HEK293 (cell line): Measurements from ENCODE around the gene C1orf198.

Source experiments
- CTCF ChIA-PET: fragments of 350-600 bp; formaldehyde crosslinking; extraction: SDS; loops from one replicate; lab custom pipeline; 2021; ENCODE audit warnings: antibody characterized with exemption; lab: Yijun Ruan, JAX
- POLR2A ChIA-PET: fragments of 300-600 bp; formaldehyde crosslinking; extraction: SDS; loops from one replicate; lab custom pipeline; 2020; ENCODE audit warnings: antibody characterized with exemption, inconsistent platforms; lab: Yijun Ruan, JAX
- H3K27ac ChIP-seq: fragments of 200-500 bp; sonication (Bioruptor generic); 2 replicates; pipeline ENCODE4 v1.5.1; 2014; ENCODE audit warnings: low read depth, low read length, control low read depth, inconsistent platforms; ENCODE audit errors: extremely low read depth
- H3K36me3 ChIP-seq, 2 experiments: fragments of 200-500 bp in 1 of 2; sonication (Bioruptor generic) in 1 of 2; 1 replicate in 1 of 2; 2 replicates in 1 of 2; pipeline ENCODE4 v1.5.1; 2014 to 2017; ENCODE audit warnings: inconsistent platforms in 2 of 2, low read length in 2 of 2; ENCODE audit not compliant: control insufficient read depth in 2 of 2, insufficient read depth in 1 of 2
- H3K4me1 ChIP-seq: fragments of 200-500 bp; sonication (Bioruptor generic); 2 replicates; pipeline ENCODE4 v1.5.1; 2014; ENCODE audit warnings: mild to moderate bottlenecking, low read length, inconsistent platforms; ENCODE audit not compliant: control insufficient read depth, insufficient read depth
- H3K4me3 ChIP-seq: 2 replicates; pipeline ENCODE4 v1.5.1; 2011; ENCODE audit warnings: low read depth, mild to moderate bottlenecking, control low read depth, low read length, moderate library complexity
- H3K9me3 ChIP-seq: fragments of 200-500 bp; sonication (Bioruptor generic); 2 replicates; pipeline ENCODE4 v1.5.1; 2014; ENCODE audit warnings: low read depth, low read length, inconsistent platforms; ENCODE audit not compliant: control insufficient read depth, insufficient read depth
- IKZF3 ChIP-seq: fragments of 450-650 bp; IDR thresholded peaks from 2 replicates; pipeline ENCODE4 v1.5.0; 2018; ENCODE audit warnings: missing biosample characterization, mild to moderate bottlenecking, missing genetic modification characterization, moderate library complexity
- RBAK ChIP-seq: fragments of 450-650 bp; formaldehyde crosslinking; IDR thresholded peaks from 2 replicates; pipeline ENCODE4 v1.5.1; 2016; ENCODE audit warnings: missing biosample characterization, missing genetic modification characterization
- REPIN1 ChIP-seq: fragments of 450-650 bp; formaldehyde crosslinking; IDR thresholded peaks from 2 replicates; pipeline ENCODE4 v1.5.1; 2017; ENCODE audit warnings: missing biosample characterization, missing genetic modification characterization, low read depth
- WT1 ChIP-seq: fragments of 450-650 bp; formaldehyde crosslinking; IDR thresholded peaks from 2 replicates; pipeline ENCODE4 v1.5.1; 2016; ENCODE audit warnings: missing biosample characterization, missing genetic modification characterization
- ZFP41 ChIP-seq: fragments of 450-650 bp; formaldehyde crosslinking; IDR thresholded peaks from 2 replicates; pipeline ENCODE4 v1.5.1; 2016; ENCODE audit warnings: missing biosample characterization, missing genetic modification characterization, borderline replicate concordance
- ZNF10 ChIP-seq: fragments of 450-650 bp; formaldehyde crosslinking; IDR thresholded peaks from 2 replicates; pipeline ENCODE4 v1.5.1; 2017; ENCODE audit warnings: missing biosample characterization, missing genetic modification characterization
- ZNF146 ChIP-seq: fragments of 450-650 bp; formaldehyde crosslinking; IDR thresholded peaks from 2 replicates; pipeline ENCODE4 v1.5.1; 2016; ENCODE audit warnings: missing biosample characterization, missing genetic modification characterization
- ZNF211 ChIP-seq: fragments of 450-650 bp; formaldehyde crosslinking; IDR thresholded peaks from 2 replicates; pipeline ENCODE4 v1.5.1; 2016; ENCODE audit warnings: low read depth, missing biosample characterization, missing genetic modification characterization
- ZNF214 ChIP-seq: fragments of 450-650 bp; formaldehyde crosslinking; IDR thresholded peaks from 2 replicates; pipeline ENCODE4 v1.5.1; 2017; ENCODE audit warnings: missing biosample characterization, mild to moderate bottlenecking, missing genetic modification characterization, borderline replicate concordance
- ZNF292 ChIP-seq: fragments of 450-650 bp; formaldehyde crosslinking; IDR thresholded peaks from 2 replicates; pipeline ENCODE4 v1.5.1; 2016; ENCODE audit warnings: low read depth, missing biosample characterization, missing genetic modification characterization, borderline replicate concordance
- ZNF521 ChIP-seq: fragments of 450-650 bp; formaldehyde crosslinking; IDR thresholded peaks from 2 replicates; pipeline ENCODE4 v1.5.1; 2017; ENCODE audit warnings: missing biosample characterization, mild to moderate bottlenecking, missing genetic modification characterization
- ZNF530 ChIP-seq: fragments of 450-650 bp; formaldehyde crosslinking; IDR thresholded peaks from 2 replicates; pipeline ENCODE4 v1.5.1; 2016; ENCODE audit warnings: low read depth, missing biosample characterization, missing genetic modification characterization
- ZNF596 ChIP-seq: fragments of 450-650 bp; IDR thresholded peaks from 2 replicates; pipeline ENCODE4 v1.5.0; 2018; ENCODE audit warnings: missing biosample characterization, mild to moderate bottlenecking, missing genetic modification characterization, moderate library complexity
- ZNF658 ChIP-seq: fragments of 450-650 bp; formaldehyde crosslinking; IDR thresholded peaks from 2 replicates; pipeline ENCODE4; 2016; ENCODE audit warnings: missing biosample characterization, missing genetic modification characterization
- ZNF768 ChIP-seq: fragments of 450-650 bp; formaldehyde crosslinking; IDR thresholded peaks from 2 replicates; pipeline ENCODE4 v1.5.1; 2018; ENCODE audit warnings: missing biosample characterization, mild to moderate bottlenecking, missing genetic modification characterization
- TF ChIP-seq, protein P1 (sequence below): fragments of 450-650 bp; formaldehyde crosslinking; IDR thresholded peaks from 2 replicates; pipeline ENCODE4 v1.5.1; 2016; ENCODE audit warnings: missing biosample characterization, missing genetic modification characterization, borderline replicate concordance
- TF ChIP-seq, protein P2 (sequence below): fragments of 450-650 bp; formaldehyde crosslinking; conservative IDR thresholded peaks from 2 replicates; pipeline ENCODE4 v1.5.1; 2016; ENCODE audit warnings: low read depth, missing biosample characterization, missing genetic modification characterization
- TF ChIP-seq, protein P3 (sequence below): fragments of 450-650 bp; formaldehyde crosslinking; IDR thresholded peaks from 2 replicates; pipeline ENCODE4 v1.5.1; 2016; ENCODE audit warnings: missing biosample characterization, missing genetic modification characterization
- TF ChIP-seq, protein P4 (sequence below): fragments of 450-650 bp; formaldehyde crosslinking; IDR thresholded peaks from 2 replicates; pipeline ENCODE4; 2016; ENCODE audit warnings: missing biosample characterization, missing genetic modification characterization
- TF ChIP-seq, protein P5 (sequence below): fragments of 450-650 bp; formaldehyde crosslinking; IDR thresholded peaks from 2 replicates; pipeline ENCODE4 v1.5.1; 2016; ENCODE audit warnings: missing biosample characterization, missing genetic modification characterization

The C1orf198 gene

DNA sequence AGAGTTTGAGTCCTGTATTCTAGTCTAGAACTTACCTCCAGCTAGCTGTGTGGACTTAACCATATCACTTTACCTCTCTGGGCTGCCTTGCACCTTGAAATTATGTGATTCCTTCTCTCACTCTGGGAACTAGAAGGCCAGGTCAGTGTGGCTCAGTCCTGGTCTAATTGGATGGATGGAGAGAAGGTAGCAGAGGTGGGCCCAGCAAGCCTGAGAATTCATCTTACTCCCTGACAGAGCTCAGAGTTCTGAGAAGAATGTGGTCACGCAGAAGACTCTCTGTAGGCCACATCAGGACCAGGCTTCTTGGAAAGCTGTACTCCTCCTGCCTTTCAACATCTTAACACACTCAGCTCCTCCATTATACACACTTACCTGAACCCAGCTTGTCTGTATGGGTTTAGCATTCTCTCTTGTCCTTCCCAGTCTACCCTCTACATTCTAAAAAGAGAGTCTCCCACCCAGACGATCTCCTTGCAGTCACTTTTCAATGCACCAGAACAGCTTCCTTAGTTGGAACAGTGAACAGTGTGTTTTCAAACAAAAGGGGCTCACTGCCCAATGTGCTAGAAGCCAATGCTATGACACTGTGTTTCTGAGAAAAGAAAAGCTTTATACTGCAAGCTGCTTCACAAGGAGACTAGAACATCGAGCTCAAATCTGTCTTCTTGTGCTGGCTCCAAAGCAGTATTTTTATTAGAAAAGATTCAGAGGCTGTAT is 60.6 kb downstream of the C1orf198 start:
- TF ChIP-seq ZNF10 (tag by site-specific recombination): no peak
- H3K27ac ChIP-seq: no peak overlapping the region
- CTCF ChIA-PET: interaction anchor here (0.7 to 2.7 kb wide), 5 partner anchors 10 to 171 kb away, joined by 3 to 19 read pairs (median 3); partner anchors contain the start of gene TTC13
- no peaks in the 10 kb centered on the region for H3K36me3 ChIP-seq
- no peaks in the 10 kb centered on the region for H3K9me3 ChIP-seq
- POLR2A ChIA-PET: no interaction called here
- H3K4me1 ChIP-seq: no peaks in the 10 kb centered on the region
- no peak overlapping the region for H3K4me3 ChIP-seq

DNA sequence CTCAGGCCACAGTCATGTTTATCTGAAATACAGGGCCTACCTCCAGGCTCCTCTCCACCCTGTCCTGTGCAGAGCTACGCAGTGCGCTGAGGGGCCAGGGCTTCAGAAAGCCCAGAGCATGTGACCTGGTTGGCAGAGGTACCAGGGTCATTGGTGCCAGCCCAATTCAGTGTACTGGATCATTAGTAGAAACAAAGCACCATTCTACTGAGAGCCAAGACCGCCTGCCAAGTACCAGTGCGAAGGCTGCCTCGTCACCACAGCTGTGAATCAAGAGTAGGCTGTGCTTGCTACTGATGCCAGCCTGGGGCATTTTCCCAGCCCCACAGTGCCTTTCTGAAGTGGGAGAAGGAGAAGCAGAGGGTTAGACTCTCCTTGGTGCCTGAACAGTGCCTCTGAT is 61.3 kb downstream of the C1orf198 start:
- H3K4me1 ChIP-seq: no peaks in the 10 kb centered on the region
- no peak overlapping the region for H3K27ac ChIP-seq
- ChIA-PET POLR2A (no interaction called here), CTCF (interaction anchor here (1.1 to 2.7 kb wide), 4 partner anchors 9 to 172 kb away, joined by 3 to 19 read pairs (median 3); partner anchors contain the start of gene TTC13)
- no peak overlapping the region for H3K4me3 ChIP-seq
- TF ChIP-seq, protein P1, sequence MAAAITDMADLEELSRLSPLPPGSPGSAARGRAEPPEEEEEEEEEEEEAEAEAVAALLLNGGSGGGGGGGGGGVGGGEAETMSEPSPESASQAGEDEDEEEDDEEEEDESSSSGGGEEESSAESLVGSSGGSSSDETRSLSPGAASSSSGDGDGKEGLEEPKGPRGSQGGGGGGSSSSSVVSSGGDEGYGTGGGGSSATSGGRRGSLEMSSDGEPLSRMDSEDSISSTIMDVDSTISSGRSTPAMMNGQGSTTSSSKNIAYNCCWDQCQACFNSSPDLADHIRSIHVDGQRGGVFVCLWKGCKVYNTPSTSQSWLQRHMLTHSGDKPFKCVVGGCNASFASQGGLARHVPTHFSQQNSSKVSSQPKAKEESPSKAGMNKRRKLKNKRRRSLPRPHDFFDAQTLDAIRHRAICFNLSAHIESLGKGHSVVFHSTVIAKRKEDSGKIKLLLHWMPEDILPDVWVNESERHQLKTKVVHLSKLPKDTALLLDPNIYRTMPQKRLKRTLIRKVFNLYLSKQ (tag by site-specific recombination): no peak
- TF ChIP-seq ZNF521 (no peak), ZNF214 (tag by site-specific recombination) (no peak), ZFP41 (tag by site-specific recombination) (no peak), ZNF658 (tag by site-specific recombination) (no peak), REPIN1 (tag by site-specific recombination) (no peak), IKZF3 (tag by site-specific recombination) (no peak)
- TF ChIP-seq, protein P2, sequence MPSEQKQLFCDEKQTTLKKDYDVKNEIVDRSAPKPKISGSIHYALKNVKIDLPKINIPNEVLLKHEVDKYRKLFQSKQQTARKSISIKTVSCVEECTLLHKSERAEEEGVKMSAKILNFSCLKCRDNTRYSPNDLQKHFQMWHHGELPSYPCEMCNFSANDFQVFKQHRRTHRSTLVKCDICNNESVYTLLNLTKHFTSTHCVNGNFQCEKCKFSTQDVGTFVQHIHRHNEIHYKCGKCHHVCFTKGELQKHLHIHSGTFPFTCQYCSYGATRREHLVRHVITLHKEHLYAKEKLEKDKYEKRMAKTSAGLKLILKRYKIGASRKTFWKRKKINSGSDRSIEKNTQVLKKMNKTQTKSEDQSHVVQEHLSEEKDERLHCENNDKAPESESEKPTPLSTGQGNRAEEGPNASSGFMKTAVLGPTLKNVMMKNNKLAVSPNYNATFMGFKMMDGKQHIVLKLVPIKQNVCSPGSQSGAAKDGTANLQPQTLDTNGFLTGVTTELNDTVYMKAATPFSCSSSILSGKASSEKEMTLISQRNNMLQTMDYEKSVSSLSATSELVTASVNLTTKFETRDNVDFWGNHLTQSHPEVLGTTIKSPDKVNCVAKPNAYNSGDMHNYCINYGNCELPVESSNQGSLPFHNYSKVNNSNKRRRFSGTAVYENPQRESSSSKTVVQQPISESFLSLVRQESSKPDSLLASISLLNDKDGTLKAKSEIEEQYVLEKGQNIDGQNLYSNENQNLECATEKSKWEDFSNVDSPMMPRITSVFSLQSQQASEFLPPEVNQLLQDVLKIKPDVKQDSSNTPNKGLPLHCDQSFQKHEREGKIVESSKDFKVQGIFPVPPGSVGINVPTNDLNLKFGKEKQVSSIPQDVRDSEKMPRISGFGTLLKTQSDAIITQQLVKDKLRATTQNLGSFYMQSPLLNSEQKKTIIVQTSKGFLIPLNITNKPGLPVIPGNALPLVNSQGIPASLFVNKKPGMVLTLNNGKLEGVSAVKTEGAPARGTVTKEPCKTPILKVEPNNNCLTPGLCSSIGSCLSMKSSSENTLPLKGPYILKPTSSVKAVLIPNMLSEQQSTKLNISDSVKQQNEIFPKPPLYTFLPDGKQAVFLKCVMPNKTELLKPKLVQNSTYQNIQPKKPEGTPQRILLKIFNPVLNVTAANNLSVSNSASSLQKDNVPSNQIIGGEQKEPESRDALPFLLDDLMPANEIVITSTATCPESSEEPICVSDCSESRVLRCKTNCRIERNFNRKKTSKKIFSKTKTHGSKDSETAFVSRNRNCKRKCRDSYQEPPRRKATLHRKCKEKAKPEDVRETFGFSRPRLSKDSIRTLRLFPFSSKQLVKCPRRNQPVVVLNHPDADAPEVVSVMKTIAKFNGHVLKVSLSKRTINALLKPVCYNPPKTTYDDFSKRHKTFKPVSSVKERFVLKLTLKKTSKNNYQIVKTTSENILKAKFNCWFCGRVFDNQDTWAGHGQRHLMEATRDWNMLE (tag by site-specific recombination): no peak
- TF ChIP-seq, protein P3, sequence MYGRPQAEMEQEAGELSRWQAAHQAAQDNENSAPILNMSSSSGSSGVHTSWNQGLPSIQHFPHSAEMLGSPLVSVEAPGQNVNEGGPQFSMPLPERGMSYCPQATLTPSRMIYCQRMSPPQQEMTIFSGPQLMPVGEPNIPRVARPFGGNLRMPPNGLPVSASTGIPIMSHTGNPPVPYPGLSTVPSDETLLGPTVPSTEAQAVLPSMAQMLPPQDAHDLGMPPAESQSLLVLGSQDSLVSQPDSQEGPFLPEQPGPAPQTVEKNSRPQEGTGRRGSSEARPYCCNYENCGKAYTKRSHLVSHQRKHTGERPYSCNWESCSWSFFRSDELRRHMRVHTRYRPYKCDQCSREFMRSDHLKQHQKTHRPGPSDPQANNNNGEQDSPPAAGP (tag by site-specific recombination): no peak
- TF ChIP-seq, all 188 proteins: peak for 0
- Histone ChIP-seq H3K36me3 (no peaks in the 10 kb centered on the region), H3K9me3 (no peaks in the 10 kb centered on the region)

DNA sequence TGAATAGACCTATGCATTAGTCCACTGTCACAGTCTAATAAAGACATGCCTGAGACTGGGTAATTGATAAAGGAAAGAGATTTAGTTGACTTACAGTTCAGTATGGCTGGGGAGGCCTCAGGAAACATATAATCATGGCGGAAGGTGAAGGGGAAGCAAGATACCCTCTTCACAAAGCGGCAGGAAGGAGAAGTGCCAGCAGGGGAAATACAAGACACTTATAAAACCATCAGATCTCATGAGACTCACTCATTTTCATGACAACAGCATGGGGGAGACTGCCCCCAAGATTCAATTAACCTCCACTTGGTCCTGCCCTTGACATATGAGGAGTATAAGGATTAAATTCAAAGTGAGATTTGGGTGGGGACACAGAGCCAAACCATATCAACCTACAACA is 61.8 kb downstream of the C1orf198 start:
- ChIA-PET CTCF (interaction anchor here (1.1 to 2.7 kb wide), 2 partner anchors 9 to 22 kb away, joined by 3 to 19 read pairs; no protein-coding TSS in a partner anchor), POLR2A (no interaction called here)
- TF ChIP-seq ZNF292 (no peak), ZNF596 (tag by site-specific recombination) (no peak), ZNF768 (no peak), RBAK (tag by site-specific recombination) (no peak), ZNF146 (no peak), ZNF211 (tag by site-specific recombination) (no peak), WT1 (tag by site-specific recombination) (no peak), ZNF530 (tag by site-specific recombination) (no peak)
- TF ChIP-seq, protein P4, sequence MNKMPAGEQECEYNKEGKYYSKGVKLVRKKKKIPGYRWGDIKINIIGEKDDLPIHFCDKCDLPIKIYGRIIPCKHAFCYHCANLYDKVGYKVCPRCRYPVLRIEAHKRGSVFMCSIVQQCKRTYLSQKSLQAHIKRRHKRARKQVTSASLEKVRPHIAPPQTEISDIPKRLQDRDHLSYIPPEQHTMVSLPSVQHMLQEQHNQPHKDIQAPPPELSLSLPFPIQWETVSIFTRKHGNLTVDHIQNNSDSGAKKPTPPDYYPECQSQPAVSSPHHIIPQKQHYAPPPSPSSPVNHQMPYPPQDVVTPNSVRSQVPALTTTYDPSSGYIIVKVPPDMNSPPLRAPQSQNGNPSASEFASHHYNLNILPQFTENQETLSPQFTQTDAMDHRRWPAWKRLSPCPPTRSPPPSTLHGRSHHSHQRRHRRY (tag by site-specific recombination): no peak
- TF ChIP-seq, protein P5, sequence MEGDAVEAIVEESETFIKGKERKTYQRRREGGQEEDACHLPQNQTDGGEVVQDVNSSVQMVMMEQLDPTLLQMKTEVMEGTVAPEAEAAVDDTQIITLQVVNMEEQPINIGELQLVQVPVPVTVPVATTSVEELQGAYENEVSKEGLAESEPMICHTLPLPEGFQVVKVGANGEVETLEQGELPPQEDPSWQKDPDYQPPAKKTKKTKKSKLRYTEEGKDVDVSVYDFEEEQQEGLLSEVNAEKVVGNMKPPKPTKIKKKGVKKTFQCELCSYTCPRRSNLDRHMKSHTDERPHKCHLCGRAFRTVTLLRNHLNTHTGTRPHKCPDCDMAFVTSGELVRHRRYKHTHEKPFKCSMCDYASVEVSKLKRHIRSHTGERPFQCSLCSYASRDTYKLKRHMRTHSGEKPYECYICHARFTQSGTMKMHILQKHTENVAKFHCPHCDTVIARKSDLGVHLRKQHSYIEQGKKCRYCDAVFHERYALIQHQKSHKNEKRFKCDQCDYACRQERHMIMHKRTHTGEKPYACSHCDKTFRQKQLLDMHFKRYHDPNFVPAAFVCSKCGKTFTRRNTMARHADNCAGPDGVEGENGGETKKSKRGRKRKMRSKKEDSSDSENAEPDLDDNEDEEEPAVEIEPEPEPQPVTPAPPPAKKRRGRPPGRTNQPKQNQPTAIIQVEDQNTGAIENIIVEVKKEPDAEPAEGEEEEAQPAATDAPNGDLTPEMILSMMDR (tag by site-specific recombination): no peak

More for the DNA sequence above, 61.8 kb downstream of the C1orf198 start:
- Histone ChIP-seq H3K4me1 (no peaks in the 10 kb centered on the region), H3K36me3 (no peaks in the 10 kb centered on the region), H3K27ac (no peak overlapping the region), H3K9me3 (no peaks in the 10 kb centered on the region), H3K4me3 (no peak overlapping the region)
